ENCODE results near the gene MAML2.

MAML2 gene

DNA sequence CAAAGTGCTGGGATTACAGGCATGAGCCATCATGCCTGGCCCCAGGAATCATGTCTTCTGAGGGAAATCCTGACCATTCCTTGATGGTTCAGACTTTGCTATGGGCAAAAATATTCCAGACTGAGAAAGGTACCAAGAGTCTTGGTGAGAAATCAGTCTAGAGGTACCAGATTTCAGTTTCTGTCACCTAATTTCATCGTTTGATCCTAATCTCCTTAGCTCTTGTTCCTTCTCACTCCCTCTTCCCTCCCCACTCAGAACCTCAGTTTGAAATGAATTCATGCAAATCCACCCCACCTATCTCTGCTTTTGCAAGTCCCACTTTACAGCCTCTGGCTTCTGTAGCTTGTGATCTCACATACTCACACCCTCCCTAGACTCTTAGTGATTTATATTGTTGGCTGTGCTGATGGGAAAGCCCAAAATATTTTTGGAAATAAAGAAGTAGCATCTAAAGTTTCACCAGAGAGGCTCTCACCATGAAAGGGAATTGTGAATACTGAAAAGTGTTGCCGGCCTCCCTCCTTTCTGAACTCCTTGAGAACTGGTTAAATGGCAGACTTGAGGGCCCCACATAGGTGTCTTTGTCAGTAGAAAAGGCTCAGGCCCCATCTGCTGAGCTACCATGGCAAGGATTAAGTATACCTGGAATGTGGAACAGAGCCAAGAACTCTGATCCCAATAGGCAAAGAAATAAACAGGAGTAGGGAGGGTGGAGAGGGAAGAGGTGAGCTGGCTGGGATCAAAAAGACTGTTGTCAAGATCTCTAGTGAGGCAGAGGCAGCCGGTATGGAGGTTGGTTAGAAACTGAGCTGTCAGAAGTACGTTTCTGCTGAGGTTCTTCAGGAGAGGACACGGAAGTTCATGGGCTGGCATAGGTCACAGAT is 228.6 kb downstream of the MAML2 start:
- no peak for DNase-seq

- no peak for DNase-seq
Measured at GRCh38 chr11:96113193-96113681, 229.8 kb downstream of the MAML2 start.

DNA sequence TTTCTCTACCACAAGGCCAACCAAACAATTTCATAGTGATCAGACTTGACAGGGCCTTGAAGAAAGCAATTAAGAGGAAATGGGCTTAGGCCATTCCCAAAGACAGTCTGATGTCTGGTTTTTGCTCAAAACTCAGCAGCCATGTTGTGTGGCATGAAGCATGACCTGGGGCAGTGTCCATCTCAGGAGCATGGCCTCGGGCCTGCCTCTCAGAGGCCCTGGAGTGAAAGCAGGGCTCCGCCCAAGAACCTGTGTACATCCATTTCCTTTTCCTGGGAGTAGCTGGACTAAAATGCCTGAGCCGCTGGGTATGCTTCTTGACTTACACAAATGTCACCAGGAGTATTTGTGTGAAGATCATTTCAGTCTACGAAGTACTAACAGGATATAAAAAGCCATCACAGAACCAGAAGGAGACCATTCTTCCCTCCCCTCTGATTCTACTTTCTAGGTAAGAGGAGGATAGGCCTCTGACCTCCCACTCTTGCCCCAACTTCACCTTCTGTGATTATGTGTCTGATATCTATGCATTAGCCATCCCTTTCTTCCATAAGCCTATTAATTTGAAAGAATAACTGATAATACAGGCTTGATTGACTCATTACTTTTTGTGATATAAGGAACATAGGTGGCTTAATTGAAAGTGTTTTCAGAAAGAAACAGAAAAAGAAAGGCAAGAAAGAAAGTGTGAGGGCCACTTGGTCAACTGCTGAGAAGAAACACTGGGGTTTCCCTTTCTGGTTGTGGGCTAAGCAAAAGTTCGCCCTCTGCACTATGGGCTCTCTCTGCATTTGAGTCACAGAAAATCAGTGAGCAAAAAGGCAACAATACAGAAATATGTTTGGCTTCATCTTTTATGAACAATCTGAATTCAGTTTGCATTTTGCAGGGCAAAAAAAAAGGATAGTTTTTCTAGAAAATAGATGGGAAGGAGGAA is 230.5 kb downstream of the MAML2 start:
- no peak for DNase-seq

- no peak for DNase-seq
Measured at GRCh38 chr11:96111308-96111707, 231.7 kb downstream of the MAML2 start.

GRCh38 chr11:96110302-96110701 is 232.7 kb downstream of the MAML2 start:
- DNase-seq: no peak

GRCh38 chr11:96109331-96110030 is 233.5 kb downstream of the MAML2 start:
- DNase-seq: no peak

GRCh38 chr11:96107143-96107824 is 235.7 kb downstream of the MAML2 start:
- no peak for DNase-seq

- DNase-seq: no peak
Measured at GRCh38 chr11:96106645-96107044, 236.3 kb downstream of the MAML2 start.

DNA sequence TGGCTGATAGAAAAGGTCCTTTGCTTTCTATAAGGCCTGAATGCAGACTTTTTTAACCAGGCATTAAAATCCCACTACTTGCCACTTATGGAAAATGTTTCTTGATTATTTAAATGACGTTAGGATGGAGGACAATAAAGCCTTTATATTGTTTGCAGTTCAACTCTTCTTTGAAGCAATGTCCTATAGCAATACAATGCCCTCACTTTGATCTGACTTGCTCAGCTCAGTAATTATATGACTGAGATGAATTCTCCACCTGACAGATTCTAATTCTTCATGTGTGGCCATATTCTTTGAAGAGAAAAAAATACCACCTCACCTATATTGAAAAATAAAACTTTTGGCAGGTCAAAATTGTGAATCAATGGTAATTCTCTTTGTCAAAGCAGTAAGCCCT is 237.1 kb downstream of the MAML2 start:
- no peak for DNase-seq

DNA sequence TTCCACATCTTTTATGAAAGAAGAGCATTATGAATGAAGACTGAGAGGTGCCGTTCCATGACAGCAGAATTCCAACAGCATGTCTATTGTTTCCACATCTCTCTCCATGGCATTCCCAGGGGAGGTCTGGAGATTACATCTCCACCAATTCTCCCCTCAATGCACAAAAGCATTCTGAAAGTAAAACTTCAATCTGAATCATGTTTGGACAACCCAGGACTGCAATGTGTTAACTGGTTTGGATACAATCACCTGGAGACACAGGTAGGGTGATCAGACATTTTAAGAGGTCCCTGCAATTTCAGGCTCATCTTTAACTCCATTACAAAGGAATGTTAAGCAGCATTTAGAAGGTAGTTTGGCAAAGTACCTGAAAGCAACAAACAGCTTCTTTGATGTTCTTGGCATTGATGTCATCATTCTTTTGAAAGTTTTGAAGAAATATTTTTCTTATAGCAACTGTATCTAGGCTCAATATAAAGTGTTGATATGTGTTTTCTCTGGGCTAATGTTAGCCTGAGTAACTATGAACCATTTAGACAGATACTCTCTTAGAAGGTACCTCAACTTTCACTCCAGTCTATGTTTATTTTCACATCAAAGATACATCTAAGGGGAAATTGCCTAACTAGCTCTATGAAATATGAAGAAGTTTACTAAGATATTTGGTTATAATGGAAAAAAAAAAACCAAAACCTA is 237.6 kb downstream of the MAML2 start:
- no peak for DNase-seq

- DNase-seq: no peak
Measured at GRCh38 chr11:96104496-96104895, 238.5 kb downstream of the MAML2 start.

DNA sequence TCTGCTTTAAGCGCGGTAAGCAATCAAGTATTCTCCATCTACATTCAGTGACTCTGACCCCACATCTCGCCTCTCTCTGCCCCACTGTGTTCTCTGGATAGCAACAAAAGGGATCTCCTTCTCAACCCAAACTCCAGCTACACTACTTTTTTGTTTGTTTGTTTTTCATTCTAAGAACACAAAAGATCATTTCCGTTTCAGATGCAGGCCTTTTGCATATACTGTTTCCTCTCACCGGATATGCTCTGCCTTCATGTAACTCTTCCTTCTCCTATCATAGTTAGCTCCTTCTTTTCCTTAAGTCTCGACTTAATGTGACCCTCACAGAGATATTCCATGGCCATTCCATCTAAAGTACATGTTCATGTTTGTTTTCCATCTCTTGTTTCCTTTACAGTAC is 239.3 kb downstream of the MAML2 start:
- no peak for DNase-seq

DNA sequence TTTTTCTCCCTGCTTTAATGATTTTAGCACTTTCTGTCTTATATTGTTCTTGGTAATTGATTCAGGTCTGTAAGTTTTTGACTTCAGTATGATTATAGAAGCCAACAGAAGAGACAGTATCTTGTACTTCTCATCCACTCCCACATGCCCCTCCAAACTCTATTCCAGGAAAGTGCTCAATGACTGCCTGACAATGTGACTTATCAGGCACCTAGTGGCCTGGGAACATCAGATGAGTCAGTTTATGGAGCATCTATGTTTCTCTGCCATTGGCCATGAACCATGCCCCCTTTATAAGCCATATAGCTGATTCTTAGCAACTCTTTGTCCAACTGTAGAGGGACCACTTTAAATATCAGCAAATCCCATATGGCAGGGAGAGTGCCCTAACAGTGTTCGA is 239.9 kb downstream of the MAML2 start:
- DNase-seq: no peak

DNA sequence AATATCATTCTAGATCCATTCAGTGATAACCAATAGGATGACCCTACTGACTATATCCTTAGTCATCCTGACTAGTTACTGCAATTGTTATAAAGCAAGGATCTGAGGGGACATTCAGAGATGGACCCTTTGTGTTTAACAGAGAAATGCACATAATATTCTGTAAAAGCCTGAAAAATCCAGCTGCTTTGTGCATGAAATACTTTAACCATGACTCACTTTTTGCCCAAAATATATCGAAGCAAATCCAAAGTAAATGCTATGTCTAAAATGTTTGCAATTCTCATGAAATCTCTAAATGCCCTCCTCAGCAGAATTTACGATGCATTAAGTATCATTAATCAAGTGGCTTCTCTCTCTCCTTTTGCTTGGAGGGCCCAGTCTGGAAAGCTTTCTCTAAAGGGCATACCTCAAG is 240.3 kb downstream of the MAML2 start:
- no peak for DNase-seq

DNA sequence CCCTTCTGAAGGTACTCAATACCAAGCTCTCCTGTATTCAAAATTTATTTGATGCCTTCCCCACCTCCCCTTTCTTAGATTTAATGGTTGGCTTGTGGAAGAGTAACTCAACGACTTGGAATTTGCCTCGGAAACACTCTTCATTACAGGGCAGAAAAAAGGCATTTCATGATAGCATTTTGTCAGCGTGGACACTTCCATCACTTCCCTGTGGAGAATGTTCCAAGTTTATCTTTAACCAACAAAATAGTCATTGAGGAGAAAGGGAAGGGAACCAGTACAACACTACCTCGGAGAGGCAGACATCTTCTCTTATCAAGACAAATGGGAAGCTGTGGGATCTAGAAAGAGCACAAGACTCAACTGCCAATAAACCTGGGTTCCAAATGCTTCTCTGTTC is 241.8 kb downstream of the MAML2 start:
- DNase-seq: no peak

DNA sequence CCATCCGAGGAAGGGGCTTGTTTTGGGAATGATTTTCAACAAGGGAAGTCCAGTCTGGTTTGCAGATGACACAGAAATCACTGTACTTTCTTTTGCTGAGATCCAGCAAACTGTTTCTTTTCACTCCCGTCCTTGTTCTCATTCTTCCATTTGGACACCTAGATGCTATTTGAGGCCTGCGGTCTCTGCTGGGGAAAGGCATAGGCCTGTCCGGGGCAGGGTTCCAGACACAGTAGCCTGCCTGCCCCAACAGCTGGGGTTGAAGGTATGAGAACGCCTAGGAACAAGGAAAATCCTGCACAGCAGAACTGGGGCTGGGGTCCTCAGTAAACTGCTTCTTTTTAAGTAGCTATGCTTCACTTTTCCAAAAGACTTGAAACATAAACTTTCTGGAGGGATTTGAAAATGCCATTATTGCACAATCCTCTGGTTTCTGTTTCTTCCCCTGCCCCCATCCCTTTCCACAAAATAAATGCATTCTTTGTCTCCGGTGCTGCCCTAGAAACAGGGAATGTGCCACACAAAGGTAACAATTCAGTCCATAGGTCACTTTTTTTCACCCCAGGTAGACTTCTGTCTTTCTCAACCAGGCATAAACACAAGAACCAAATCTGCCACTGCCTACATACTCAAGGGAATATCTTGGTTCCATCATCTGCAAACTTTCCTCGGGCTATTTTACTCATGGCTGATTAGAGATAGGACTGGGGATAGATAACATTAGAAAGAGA is 244.3 kb downstream of the MAML2 start:
- no peak for DNase-seq

DNA sequence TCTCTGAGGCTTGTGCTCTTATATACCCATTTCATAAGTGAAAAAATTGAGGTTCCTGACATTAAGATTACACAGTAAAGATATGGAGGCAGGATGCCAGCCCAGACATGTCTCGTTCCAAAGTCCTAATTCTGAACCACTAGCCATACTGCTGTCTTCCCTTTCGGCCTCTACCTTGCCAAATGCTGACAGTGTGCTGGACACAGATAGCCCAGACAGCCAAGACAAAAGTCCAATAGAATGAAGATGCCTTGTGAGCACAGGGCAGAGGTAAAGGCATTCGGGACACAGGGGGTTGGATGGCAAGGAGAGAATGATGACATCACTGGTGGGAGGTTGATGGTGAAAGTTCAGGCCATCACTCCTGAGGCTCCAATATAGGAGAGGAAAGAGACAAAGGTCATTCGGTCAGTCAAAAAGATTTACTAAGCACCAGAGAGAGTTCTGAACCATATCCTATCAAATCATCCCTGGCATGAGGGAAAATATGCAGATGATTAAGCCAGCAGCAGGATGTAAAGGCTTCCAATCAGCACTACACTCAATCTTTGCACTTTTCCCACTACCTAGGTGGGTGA is 245.1 kb downstream of the MAML2 start:
- DNase-seq: no peak

GRCh38 chr11:96096360-96096759 is 246.6 kb downstream of the MAML2 start:
- no peak for DNase-seq

DNA sequence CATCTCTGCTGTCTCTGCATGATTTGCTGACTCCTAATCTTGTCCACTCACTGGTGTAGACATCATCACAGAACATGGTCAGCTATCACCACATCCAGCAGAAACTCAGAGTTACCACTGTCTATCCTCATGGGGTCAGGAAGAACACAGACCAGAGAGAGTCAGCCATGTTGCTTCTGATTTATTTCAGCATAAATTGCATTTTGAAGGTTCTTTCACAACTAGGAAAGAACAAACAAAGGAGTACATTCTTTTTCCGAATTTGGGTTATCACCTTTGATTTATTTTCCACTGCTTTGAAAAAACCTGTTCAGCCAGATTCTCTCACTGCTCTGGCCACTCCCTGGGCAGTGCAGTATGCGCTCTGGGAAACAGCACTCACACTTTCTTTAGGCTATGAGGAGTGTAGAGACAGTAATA is 247.1 kb downstream of the MAML2 start:
- no peak for DNase-seq

GRCh38 chr11:96094156-96094555 is 248.8 kb downstream of the MAML2 start:
- no peak for DNase-seq

- DNase-seq: no peak
Measured at GRCh38 chr11:96092511-96092910, 250.5 kb downstream of the MAML2 start.

All from NCI-H187 (cell line).